Measurements from ENCODE around the gene MMP2.

- TF ChIP-seq CTCF (conservative IDR thresholded peaks at IDR 0.05; ENCODE audit: low read depth in 2 of 2) (no peak), EZH2 (IDR thresholded peaks at IDR 0.05; ENCODE audit: low read depth, unreplicated experiment) (no peak), POLR2AphosphoS5 (IDR thresholded peaks at IDR 0.05; ENCODE audit: low read depth) (no peak), EZH2phosphoT487 (IDR thresholded peaks at IDR 0.05; ENCODE audit: unreplicated experiment) (no peak), ZNF114 (CRISPR knock-in tag; IDR thresholded peaks at IDR 0.05) (no peak), ZNF331 (CRISPR knock-in tag; IDR thresholded peaks at IDR 0.05; ENCODE audit: low read depth) (no peak), CREB1 (CRISPR knock-in tag; IDR thresholded peaks at IDR 0.05; ENCODE audit: low read depth) (no peak), STAT1 (IDR thresholded peaks at IDR 0.05; ENCODE audit: unreplicated experiment) (no peak), JUNB (IDR thresholded peaks at IDR 0.05; ENCODE audit: unreplicated experiment) (no peak), NANOG (IDR thresholded peaks at IDR 0.05; ENCODE audit: borderline replicate concordance) (no peak)
- TF ChIP-seq, protein P1, sequence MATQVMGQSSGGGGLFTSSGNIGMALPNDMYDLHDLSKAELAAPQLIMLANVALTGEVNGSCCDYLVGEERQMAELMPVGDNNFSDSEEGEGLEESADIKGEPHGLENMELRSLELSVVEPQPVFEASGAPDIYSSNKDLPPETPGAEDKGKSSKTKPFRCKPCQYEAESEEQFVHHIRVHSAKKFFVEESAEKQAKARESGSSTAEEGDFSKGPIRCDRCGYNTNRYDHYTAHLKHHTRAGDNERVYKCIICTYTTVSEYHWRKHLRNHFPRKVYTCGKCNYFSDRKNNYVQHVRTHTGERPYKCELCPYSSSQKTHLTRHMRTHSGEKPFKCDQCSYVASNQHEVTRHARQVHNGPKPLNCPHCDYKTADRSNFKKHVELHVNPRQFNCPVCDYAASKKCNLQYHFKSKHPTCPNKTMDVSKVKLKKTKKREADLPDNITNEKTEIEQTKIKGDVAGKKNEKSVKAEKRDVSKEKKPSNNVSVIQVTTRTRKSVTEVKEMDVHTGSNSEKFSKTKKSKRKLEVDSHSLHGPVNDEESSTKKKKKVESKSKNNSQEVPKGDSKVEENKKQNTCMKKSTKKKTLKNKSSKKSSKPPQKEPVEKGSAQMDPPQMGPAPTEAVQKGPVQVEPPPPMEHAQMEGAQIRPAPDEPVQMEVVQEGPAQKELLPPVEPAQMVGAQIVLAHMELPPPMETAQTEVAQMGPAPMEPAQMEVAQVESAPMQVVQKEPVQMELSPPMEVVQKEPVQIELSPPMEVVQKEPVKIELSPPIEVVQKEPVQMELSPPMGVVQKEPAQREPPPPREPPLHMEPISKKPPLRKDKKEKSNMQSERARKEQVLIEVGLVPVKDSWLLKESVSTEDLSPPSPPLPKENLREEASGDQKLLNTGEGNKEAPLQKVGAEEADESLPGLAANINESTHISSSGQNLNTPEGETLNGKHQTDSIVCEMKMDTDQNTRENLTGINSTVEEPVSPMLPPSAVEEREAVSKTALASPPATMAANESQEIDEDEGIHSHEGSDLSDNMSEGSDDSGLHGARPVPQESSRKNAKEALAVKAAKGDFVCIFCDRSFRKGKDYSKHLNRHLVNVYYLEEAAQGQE (IDR thresholded peaks at IDR 0.05; ENCODE audit: unreplicated experiment) = no peak
- TF ChIP-seq, protein P2, sequence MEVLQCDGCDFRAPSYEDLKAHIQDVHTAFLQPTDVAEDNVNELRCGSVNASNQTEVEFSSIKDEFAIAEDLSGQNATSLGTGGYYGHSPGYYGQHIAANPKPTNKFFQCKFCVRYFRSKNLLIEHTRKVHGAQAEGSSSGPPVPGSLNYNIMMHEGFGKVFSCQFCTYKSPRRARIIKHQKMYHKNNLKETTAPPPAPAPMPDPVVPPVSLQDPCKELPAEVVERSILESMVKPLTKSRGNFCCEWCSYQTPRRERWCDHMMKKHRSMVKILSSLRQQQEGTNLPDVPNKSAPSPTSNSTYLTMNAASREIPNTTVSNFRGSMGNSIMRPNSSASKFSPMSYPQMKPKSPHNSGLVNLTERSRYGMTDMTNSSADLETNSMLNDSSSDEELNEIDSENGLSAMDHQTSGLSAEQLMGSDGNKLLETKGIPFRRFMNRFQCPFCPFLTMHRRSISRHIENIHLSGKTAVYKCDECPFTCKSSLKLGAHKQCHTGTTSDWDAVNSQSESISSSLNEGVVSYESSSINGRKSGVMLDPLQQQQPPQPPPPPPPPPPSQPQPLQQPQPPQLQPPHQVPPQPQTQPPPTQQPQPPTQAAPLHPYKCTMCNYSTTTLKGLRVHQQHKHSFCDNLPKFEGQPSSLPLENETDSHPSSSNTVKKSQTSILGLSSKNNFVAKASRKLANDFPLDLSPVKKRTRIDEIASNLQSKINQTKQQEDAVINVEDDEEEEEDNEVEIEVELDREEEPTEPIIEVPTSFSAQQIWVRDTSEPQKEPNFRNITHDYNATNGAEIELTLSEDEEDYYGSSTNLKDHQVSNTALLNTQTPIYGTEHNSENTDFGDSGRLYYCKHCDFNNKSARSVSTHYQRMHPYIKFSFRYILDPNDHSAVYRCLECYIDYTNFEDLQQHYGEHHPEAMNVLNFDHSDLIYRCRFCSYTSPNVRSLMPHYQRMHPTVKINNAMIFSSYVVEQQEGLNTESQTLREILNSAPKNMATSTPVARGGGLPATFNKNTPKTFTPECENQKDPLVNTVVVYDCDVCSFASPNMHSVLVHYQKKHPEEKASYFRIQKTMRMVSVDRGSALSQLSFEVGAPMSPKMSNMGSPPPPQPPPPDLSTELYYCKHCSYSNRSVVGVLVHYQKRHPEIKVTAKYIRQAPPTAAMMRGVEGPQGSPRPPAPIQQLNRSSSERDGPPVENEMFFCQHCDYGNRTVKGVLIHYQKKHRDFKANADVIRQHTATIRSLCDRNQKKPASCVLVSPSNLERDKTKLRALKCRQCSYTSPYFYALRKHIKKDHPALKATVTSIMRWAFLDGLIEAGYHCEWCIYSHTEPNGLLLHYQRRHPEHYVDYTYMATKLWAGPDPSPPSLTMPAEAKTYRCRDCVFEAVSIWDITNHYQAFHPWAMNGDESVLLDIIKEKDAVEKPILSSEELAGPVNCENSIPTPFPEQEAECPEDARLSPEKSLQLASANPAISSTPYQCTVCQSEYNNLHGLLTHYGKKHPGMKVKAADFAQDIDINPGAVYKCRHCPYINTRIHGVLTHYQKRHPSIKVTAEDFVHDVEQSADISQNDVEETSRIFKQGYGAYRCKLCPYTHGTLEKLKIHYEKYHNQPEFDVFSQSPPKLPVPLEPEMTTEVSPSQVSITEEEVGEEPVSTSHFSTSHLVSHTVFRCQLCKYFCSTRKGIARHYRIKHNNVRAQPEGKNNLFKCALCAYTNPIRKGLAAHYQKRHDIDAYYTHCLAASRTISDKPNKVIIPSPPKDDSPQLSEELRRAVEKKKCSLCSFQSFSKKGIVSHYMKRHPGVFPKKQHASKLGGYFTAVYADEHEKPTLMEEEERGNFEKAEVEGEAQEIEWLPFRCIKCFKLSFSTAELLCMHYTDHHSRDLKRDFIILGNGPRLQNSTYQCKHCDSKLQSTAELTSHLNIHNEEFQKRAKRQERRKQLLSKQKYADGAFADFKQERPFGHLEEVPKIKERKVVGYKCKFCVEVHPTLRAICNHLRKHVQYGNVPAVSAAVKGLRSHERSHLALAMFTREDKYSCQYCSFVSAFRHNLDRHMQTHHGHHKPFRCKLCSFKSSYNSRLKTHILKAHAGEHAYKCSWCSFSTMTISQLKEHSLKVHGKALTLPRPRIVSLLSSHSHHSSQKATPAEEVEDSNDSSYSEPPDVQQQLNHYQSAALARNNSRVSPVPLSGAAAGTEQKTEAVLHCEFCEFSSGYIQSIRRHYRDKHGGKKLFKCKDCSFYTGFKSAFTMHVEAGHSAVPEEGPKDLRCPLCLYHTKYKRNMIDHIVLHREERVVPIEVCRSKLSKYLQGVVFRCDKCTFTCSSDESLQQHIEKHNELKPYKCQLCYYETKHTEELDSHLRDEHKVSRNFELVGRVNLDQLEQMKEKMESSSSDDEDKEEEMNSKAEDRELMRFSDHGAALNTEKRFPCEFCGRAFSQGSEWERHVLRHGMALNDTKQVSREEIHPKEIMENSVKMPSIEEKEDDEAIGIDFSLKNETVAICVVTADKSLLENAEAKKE (CRISPR knock-in tag; IDR thresholded peaks at IDR 0.05) = no peak
- TF ChIP-seq, protein P3, sequence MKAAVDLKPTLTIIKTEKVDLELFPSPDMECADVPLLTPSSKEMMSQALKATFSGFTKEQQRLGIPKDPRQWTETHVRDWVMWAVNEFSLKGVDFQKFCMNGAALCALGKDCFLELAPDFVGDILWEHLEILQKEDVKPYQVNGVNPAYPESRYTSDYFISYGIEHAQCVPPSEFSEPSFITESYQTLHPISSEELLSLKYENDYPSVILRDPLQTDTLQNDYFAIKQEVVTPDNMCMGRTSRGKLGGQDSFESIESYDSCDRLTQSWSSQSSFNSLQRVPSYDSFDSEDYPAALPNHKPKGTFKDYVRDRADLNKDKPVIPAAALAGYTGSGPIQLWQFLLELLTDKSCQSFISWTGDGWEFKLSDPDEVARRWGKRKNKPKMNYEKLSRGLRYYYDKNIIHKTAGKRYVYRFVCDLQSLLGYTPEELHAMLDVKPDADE (IDR thresholded peaks at IDR 0.05) = no peak
Observed at GRCh38 chr16:55512941-55513340, 33.9 kb downstream of the MMP2 start.

Measured in GM23338 (cell line).